Measurements from ENCODE around the gene ST7. TPM values are rescaled to one million over a fixed set of nuclear protein-coding genes. Genes with fewer than 3 reads are reported as not detected.

Gene ST7
- polyA plus RNA-seq, 2 of the 4 experiments (the other 2 are of a cell fraction), result 16.2 to 26.0 TPM

DNA sequence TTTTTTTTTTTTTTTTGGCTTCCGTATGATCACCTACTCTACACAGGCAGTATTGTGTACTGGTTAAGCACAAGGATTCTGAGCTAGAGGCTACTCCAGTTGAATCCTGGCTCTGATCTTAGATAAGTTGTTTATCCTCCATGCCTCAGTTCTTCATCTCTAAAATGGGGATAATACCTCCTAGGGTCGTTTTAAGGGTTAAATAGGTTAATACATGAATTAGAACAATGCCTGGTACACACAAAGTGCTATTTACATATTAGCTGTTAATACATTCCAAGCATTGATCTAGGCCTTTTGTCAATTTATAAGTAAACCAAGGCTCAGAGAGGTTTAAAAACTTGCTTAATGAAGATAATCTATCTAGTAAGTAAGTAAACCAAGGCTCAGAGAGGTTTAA, 59.0 kb downstream of the ST7 start (continued):
- TF ChIP-seq, protein P1, sequence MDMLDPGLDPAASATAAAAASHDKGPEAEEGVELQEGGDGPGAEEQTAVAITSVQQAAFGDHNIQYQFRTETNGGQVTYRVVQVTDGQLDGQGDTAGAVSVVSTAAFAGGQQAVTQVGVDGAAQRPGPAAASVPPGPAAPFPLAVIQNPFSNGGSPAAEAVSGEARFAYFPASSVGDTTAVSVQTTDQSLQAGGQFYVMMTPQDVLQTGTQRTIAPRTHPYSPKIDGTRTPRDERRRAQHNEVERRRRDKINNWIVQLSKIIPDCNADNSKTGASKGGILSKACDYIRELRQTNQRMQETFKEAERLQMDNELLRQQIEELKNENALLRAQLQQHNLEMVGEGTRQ (IDR thresholded peaks at IDR 0.05), result no peak
- TF ChIP-seq CBX2 (IDR thresholded peaks at IDR 0.05; ENCODE audit: borderline replicate concordance, low read depth) (no peak), SMC3 (IDR thresholded peaks at IDR 0.05) (no peak), CHD4 (IDR thresholded peaks at IDR 0.05; ENCODE audit: borderline replicate concordance) (0 out of 2 replicates have a peak, but pooled peaks have one; percentile 27), HOXB5 (CRISPR knock-in tag; IDR thresholded peaks at IDR 0.05) (no peak), CTCF (IDR thresholded peaks at IDR 0.05) (no peak), HOXA7 (CRISPR knock-in tag; IDR thresholded peaks at IDR 0.05) (no peak), SREBF2 (IDR thresholded peaks at IDR 0.05) (no peak), RAD21 (conservative IDR thresholded peaks at IDR 0.05 in 1 of 2, IDR thresholded peaks at IDR 0.05 in 1 of 2) (no peak)

DNA sequence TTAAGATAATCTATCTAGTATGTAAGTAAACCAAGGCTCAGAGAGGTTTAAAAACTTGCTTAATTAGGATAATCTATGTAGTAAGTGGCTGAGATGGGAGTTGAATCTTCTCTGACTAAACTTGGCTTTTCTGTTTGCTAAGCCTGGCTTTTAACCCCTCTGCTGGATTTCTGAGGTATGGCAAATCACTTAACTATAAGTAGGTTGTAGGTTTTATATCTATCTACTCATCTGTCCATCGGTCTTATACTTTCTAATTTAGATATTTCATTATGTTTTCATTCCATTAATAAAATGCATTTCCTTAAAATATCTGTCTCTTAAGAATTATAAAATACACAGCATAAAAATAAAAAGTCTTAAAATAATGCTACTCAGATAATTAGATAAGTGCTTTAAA, 59.4 kb downstream of the ST7 start:
- CTCF ChIA-PET, result interaction anchor here (0.8 to 1.7 kb wide), 9 partner anchors 13 to 106 kb away, joined by 3 to 6 read pairs (median 4); no protein-coding TSS in a partner anchor

GRCh38 chr7:117014099-117014656, 60.9 kb downstream of the ST7 start:
- FAIRE-seq, result peak; percentile 63
- no peak for ATAC-seq
- Histone ChIP-seq H3K4me1 (peaks cover 11% of the 10 kb centered on the region; the same call in 1 of the 3 replicates), H3K4me3 (no peak overlapping the region), H3K4me2 (peak overlapping the region; percentile 35), H3K27ac (no peak overlapping the region; a peak in 1 of 6 replicates), H3K9me3 (no peaks in the 10 kb centered on the region)
- WGBS (ENCODE audit: missing lambda C conversion rate), result 75% methylated on average over 2 of the region's 2 CpGs
- ChIA-PET POLR2A (no interaction called here), CTCF (interaction anchor here (1.1 to 1.7 kb wide), 4 partner anchors 12 to 48 kb away, joined by 3 to 6 read pairs (median 4); no protein-coding TSS in a partner anchor)
- no peak for DNase-seq (ENCODE audit: low read depth in 1 of 2, low spot score in 1 of 2)
- TF ChIP-seq JUN (IDR thresholded peaks at IDR 0.05) (no peak), HMGXB4 (CRISPR knock-in tag; IDR thresholded peaks at IDR 0.05; ENCODE audit: borderline replicate concordance) (no peak), EP300 (IDR thresholded peaks at IDR 0.05) (no peak), TFCP2L1 (CRISPR knock-in tag; IDR thresholded peaks at IDR 0.05) (no peak), REST (IDR thresholded peaks at IDR 0.05) (no peak), CEBPB (IDR thresholded peaks at IDR 0.05) (no peak), HOXB13 (CRISPR knock-in tag; IDR thresholded peaks at IDR 0.05; ENCODE audit: low read depth) (no peak), HEYL (CRISPR knock-in tag; IDR thresholded peaks at IDR 0.05) (no peak), HDAC2 (IDR thresholded peaks at IDR 0.05) (no peak)

More for the DNA sequence above, 59.4 kb downstream of the ST7 start:
- no peak overlapping the region for H3K27ac ChIP-seq
- no peak overlapping the region for H3K4me3 ChIP-seq
- peak; percentile 78 for FAIRE-seq
- POLR2A ChIA-PET, result interaction anchor here (0.6 kb wide), 1 partner anchor 59 kb away, joined by 3 read pairs; the partner anchor contains the start of gene ST7
- DNase-seq (ENCODE audit: low read depth in 1 of 2, low spot score in 1 of 2), result peak; percentile 57 to 60
- 13% methylated on average over 1 of the region's 1 CpG for WGBS (ENCODE audit: missing lambda C conversion rate)
- no peaks in the 10 kb centered on the region for H3K9me3 ChIP-seq
- peak; percentile 86 to 88 for ATAC-seq
- TF ChIP-seq RAD21 (conservative IDR thresholded peaks at IDR 0.05 in 1 of 2, IDR thresholded peaks at IDR 0.05 in 1 of 2) (peak; percentile 38 to 46; a peak in 3 of 5 replicates), SMC3 (IDR thresholded peaks at IDR 0.05) (peak; percentile 43; the same call in 2 of the 3 replicates), CTCF (IDR thresholded peaks at IDR 0.05) (peak; percentile 38), HOXB5 (CRISPR knock-in tag; IDR thresholded peaks at IDR 0.05) (no peak)
- peaks cover 8% of the 10 kb centered on the region; the same call in 1 of the 3 replicates for H3K4me1 ChIP-seq
- no peak overlapping the region for H3K4me2 ChIP-seq
